Cardiac muscle cell (in vitro differentiated cells and primary cell): Measurements from ENCODE around the gene PRR23B. TPM values are rescaled to one million over a fixed set of nuclear protein-coding genes. Genes with fewer than 3 reads are reported as not detected.
"Not testable (repeated sequence)": the region's sequence is repeated elsewhere in the genome, so short reads cannot be mapped to it uniquely, and the experiment has no call there.

Experiments
- DNase-seq, 2 donors: peaks; one replicate each; pipeline versions ENCODE4 v3.0.0 to v3.0.0-alpha.2; 2010 to 2017; ENCODE audit warnings: low read depth in 1 of 2, low spot score in 1 of 2
- H3K27ac ChIP-seq: fragments of 200-600 bp; sonication (generic); 2 replicates; pipeline ENCODE4 v1.5.1; 2016
- H3K27me3 ChIP-seq: fragments of 200-600 bp; sonication (generic); 2 replicates; pipeline ENCODE4 v1.6.0; 2016; ENCODE audit warnings: control low read depth
- H3K36me3 ChIP-seq: fragments of 200-600 bp; sonication (generic); 2 replicates; pipeline ENCODE4 v1.5.1; 2016; ENCODE audit warnings: control low read depth
- H3K4me1 ChIP-seq: fragments of 200-600 bp; sonication (generic); 2 replicates; pipeline ENCODE4 v1.8.1; 2017; ENCODE audit warnings: low read depth, mild to moderate bottlenecking, mixed run types
- H3K4me3 ChIP-seq: fragments of 200-600 bp; sonication (generic); 2 replicates; pipeline ENCODE4 v1.5.1; 2016; ENCODE audit warnings: mild to moderate bottlenecking
- H3K9me3 ChIP-seq: fragments of 200-600 bp; sonication (generic); 2 replicates; pipeline ENCODE4 v1.5.1; 2017; ENCODE audit warnings: low read depth, mild to moderate bottlenecking, control low read depth
- polyA plus RNA-seq: library from polyadenylated mRNA; unstranded; fragments of >200 nt; fragmentation: Nextera tagmentation; extraction: Ambion mirVana; gene quantifications from 2 replicates; pipeline ENCODE4 v1.2.1, GENCODE V29; 2016
- total RNA-seq: library from RNA; depleted of rRNA; stranded (reverse); fragments of >200 nt; gene quantifications from 2 replicates; pipeline ENCODE4 v1.2.3, GENCODE V29; 2016
- TF ChIP-seq, protein P1 (sequence below): IDR thresholded peaks from 2 replicates; pipeline ENCODE4 v1.5.1; 2012; ENCODE audit warnings: low read depth, mild to moderate bottlenecking, low read length

Gene PRR23B
- total and polyA plus RNA-seq, 2 experiments from 2014 or later = not detected

- no peaks in the 10 kb centered on the region for H3K36me3 ChIP-seq
- H3K27ac ChIP-seq = no peak overlapping the region
- DNase-seq = no peak
- H3K4me1 ChIP-seq = no peaks in the 10 kb centered on the region
- no peak overlapping the region for H3K4me3 ChIP-seq
- TF ChIP-seq, protein P1, sequence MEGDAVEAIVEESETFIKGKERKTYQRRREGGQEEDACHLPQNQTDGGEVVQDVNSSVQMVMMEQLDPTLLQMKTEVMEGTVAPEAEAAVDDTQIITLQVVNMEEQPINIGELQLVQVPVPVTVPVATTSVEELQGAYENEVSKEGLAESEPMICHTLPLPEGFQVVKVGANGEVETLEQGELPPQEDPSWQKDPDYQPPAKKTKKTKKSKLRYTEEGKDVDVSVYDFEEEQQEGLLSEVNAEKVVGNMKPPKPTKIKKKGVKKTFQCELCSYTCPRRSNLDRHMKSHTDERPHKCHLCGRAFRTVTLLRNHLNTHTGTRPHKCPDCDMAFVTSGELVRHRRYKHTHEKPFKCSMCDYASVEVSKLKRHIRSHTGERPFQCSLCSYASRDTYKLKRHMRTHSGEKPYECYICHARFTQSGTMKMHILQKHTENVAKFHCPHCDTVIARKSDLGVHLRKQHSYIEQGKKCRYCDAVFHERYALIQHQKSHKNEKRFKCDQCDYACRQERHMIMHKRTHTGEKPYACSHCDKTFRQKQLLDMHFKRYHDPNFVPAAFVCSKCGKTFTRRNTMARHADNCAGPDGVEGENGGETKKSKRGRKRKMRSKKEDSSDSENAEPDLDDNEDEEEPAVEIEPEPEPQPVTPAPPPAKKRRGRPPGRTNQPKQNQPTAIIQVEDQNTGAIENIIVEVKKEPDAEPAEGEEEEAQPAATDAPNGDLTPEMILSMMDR = no peak
- H3K9me3 ChIP-seq = no peaks in the 10 kb centered on the region
- H3K27me3 ChIP-seq = no peaks in the 10 kb centered on the region
Observed at GRCh38 chr3:139037478-139037877, 16.8 kb upstream of the PRR23B start.

- no peak for DNase-seq
- Histone ChIP-seq H3K9me3 (no peaks in the 10 kb centered on the region), H3K27ac (no peak overlapping the region), H3K4me1 (no peaks in the 10 kb centered on the region), H3K4me3 (no peak overlapping the region), H3K36me3 (no peaks in the 10 kb centered on the region), H3K27me3 (no peaks in the 10 kb centered on the region)
- TF ChIP-seq, protein P1 = no peak
Observed at GRCh38 chr3:139032326-139033002, 11.7 kb upstream of the PRR23B start.

DNA sequence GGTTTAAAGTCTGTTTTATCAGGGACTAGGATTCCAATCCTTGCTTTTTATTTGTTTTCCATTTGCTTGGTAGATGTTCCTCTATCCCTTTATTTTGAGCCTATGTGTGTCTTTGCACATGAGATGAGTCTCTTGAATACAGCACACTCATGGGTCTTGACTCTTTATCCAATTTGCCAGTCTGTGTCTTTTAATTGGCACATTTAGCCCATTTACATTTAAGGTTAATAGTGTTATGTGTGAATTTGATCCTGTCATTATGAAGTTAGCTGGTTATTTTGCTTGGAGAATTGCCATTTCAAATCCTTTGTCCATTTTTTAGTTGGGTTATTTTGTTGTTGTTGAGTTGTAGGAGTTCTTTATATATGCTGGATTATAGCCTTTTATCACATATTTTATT lies 9.8 kb upstream of the PRR23B start:
- DNase-seq, H3K27me3 ChIP-seq, H3K4me1 ChIP-seq, H3K36me3 ChIP-seq, H3K27ac ChIP-seq, H3K9me3 ChIP-seq, H3K4me3 ChIP-seq: not testable (repeated sequence)

GRCh38 chr3:139024968-139025367 lies 4.2 kb upstream of the PRR23B start:
- no peaks in the 10 kb centered on the region for H3K9me3 ChIP-seq
- no peaks in the 10 kb centered on the region for H3K4me1 ChIP-seq
- TF ChIP-seq, protein P1 = no peak
- H3K4me3 ChIP-seq = no peak overlapping the region
- DNase-seq = no peak
- H3K36me3 ChIP-seq = no peaks in the 10 kb centered on the region
- H3K27me3 ChIP-seq = no peaks in the 10 kb centered on the region
- no peak overlapping the region for H3K27ac ChIP-seq

DNA sequence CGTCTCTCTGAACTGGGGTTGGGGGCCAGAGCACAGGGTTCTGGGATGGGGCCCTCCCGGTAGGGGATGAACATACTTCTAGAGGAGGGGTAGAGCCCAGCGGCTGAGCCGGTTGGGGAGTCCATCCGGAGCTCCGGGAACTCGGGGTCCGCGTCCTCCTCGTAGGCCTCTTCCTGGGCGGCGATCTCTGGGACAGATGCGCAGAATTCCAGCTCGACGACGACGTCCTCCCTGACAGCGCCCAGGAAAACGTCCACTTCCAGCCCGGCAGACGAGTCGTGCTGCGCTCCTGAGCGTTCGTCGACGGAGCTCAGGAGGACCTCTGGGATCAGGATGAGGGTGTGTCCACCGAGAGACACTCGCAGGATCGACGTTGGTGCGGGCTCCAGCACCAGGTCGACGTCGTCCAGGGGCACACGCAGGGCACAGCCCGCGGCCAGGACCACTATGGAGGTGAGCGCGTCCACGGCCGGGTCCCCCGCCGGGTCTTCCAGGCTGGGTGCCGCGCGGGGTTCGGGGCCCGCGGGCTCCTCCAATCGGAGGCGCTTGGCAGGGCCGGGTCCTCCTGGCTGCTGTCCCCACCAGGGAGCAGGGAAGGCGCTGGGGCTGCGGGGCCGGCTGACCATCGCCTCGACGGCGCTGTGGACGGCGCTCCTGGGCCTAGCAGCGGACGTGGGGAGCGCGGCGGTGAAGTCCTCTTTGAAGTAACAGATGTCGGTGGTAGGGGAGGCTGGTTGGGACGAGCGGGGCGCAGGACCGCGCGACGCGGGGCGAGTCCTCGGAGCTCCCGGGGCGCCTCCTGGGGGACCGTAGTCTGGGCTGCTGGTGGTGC lies 474 bp downstream of the PRR23B start:
- DNase-seq = no peak
- H3K36me3 ChIP-seq = no peaks in the 10 kb centered on the region
- H3K27ac ChIP-seq = no peak overlapping the region
- TF ChIP-seq, protein P1 = no peak
- H3K4me3 ChIP-seq = no peak overlapping the region
- H3K27me3 ChIP-seq = no peaks in the 10 kb centered on the region
- no peaks in the 10 kb centered on the region for H3K4me1 ChIP-seq
- no peaks in the 10 kb centered on the region for H3K9me3 ChIP-seq

GRCh38 chr3:139016430-139017048 lies 4.2 kb downstream of the PRR23B start:
- DNase-seq = no peak
- H3K4me3 ChIP-seq = no peak overlapping the region
- H3K27ac ChIP-seq = no peak overlapping the region
- no peaks in the 10 kb centered on the region for H3K4me1 ChIP-seq
- H3K36me3 ChIP-seq = no peaks in the 10 kb centered on the region
- H3K27me3 ChIP-seq = no peaks in the 10 kb centered on the region
- H3K9me3 ChIP-seq = no peaks in the 10 kb centered on the region
- TF ChIP-seq, protein P1 = no peak
